GM19328 (cell line): ENCODE results near the gene DPH2.

Source experiments
- ATAC-seq: cut with Tn5 transposase; IDR thresholded peaks from one replicate; pipeline ENCODE4 v1.9.1; 2021; ENCODE audit warnings: mild to moderate bottlenecking, moderate library complexity; ENCODE audit not compliant: unreplicated experiment

Gene DPH2

GRCh38 chr1:43965316-43965715 is 4.5 kb upstream of the DPH2 start:
- ATAC-seq, result no peak

GRCh38 chr1:43968348-43968948 is 1.4 kb upstream of the DPH2 start:
- ATAC-seq, result no peak

- ATAC-seq, result no peak
These were observed 429 bp upstream of the DPH2 start for GRCh38 chr1:43969416-43969745.

- ATAC-seq, result no peak
These were observed 692 bp downstream of the DPH2 start for GRCh38 chr1:43970502-43970901.

GRCh38 chr1:43970911-43971310 is 1.1 kb downstream of the DPH2 start:
- ATAC-seq, result no peak

- ATAC-seq, result no peak
These were observed 1.6 kb downstream of the DPH2 start for GRCh38 chr1:43971336-43971980.

GRCh38 chr1:43973981-43974442 is 4.2 kb downstream of the DPH2 start:
- no peak for ATAC-seq

- ATAC-seq, result peak; percentile 56
These were observed 4.8 kb downstream of the DPH2 start, which contains the start of gene ATP6V0B for GRCh38 chr1:43974443-43975248. Gene ATP6V0B, plus strand, starts transcription at chr1:43974960. Its CDS starts 81 bp downstream, at chr1:43975041.

GRCh38 chr1:43975249-43975961 is 5.6 kb downstream of the DPH2 start:
- no peak for ATAC-seq

GRCh38 chr1:43976045-43976444 is 6.2 kb downstream of the DPH2 start:
- ATAC-seq, result no peak

GRCh38 chr1:43976890-43977289 is 7.1 kb downstream of the DPH2 start:
- ATAC-seq, result no peak

GRCh38 chr1:43977376-43978263 is 7.8 kb downstream of the DPH2 start:
- no peak for ATAC-seq

- ATAC-seq, result no peak
These were observed 8.4 kb downstream of the DPH2 start for GRCh38 chr1:43978264-43978550.

GRCh38 chr1:43978551-43979260 is 8.9 kb downstream of the DPH2 start, which contains the start of gene B4GALT2:
Gene B4GALT2, plus strand, starts transcription at chr1:43979210. Its CDS starts 1,951 bp downstream, at chr1:43981161.
- no peak for ATAC-seq

GRCh38 chr1:43979261-43979527 is 9.4 kb downstream of the DPH2 start:
- ATAC-seq, result no peak

- no peak for ATAC-seq
These were observed 9.9 kb downstream of the DPH2 start for GRCh38 chr1:43979528-43980254.

GRCh38 chr1:43980255-43981134 is 10.7 kb downstream of the DPH2 start:
- ATAC-seq, result no peak

- no peak for ATAC-seq
These were observed 11.3 kb downstream of the DPH2 start for GRCh38 chr1:43981135-43981491.

- ATAC-seq, result no peak
These were observed 11.8 kb downstream of the DPH2 start for GRCh38 chr1:43981636-43982035.
